Right lobe of liver (tissue), 6 donors: ENCODE measurements around the gene FGFR1OP2. TPM values are rescaled to one million over a fixed set of nuclear protein-coding genes. Genes with fewer than 3 reads are reported as not detected.
A peak's percentile ranks its signal among the peaks of the same experiment; 100 is the strongest.

Experiments used
- ATAC-seq, 4 donors: fragments of 200-7000 bp; cut with Tn5 transposase; one replicate each; pipeline ENCODE4 v1.9.1; 2020; ENCODE audit warnings: mild to moderate bottlenecking in 4 of 4, moderate library complexity in 4 of 4
- DNase-seq, 3 donors: peaks; one replicate each; pipeline ENCODE4 v3.0.0-alpha.2; 2020
- H3K27ac ChIP-seq, 3 donors: fragments of 200-600 bp; one replicate each; pipeline ENCODE4 v1.8.0; 2022
- H3K27me3 ChIP-seq, 2 donors: fragments of 200-600 bp; one replicate each; pipeline ENCODE4 v1.8.0; 2022
- H3K36me3 ChIP-seq, 4 donors: fragments of 200-600 bp; sonication (generic) in 1 of 4; one replicate each; pipeline versions ENCODE4 v1.5.1 to v1.8.0; 2017 to 2022; ENCODE audit warnings: control low read depth in 1 of 4
- H3K4me1 ChIP-seq, 4 donors: fragments of 200-600 bp; sonication (generic) in 1 of 4; one replicate each; pipeline versions ENCODE4 v1.5.1 to v1.8.0; 2017 to 2022; ENCODE audit warnings: control low read depth in 1 of 4
- H3K4me3 ChIP-seq, 3 donors: fragments of 200-600 bp; one replicate each; pipeline ENCODE4 v1.8.0; 2022
- H3K9me3 ChIP-seq, 4 donors: fragments of 200-600 bp; sonication (generic) in 1 of 4; one replicate each; pipeline versions ENCODE4 v1.5.1 to v1.8.0; 2017 to 2022; ENCODE audit warnings: control low read depth in 1 of 4
- CTCF ChIP-seq, 4 donors: fragments of 200-600 bp in 3 of 4; fragments of 450-650 bp in 1 of 4; IDR thresholded peaks; one replicate each; pipeline versions ENCODE4 v1.5.1 to v1.8.0; 2016 to 2022; ENCODE audit warnings: antibody characterized with exemption in 4 of 4, mild to moderate bottlenecking in 2 of 4
- POLR2A ChIP-seq: fragments of 450-650 bp; IDR thresholded peaks from one replicate; pipeline ENCODE4 v1.6.1; 2017; ENCODE audit warnings: antibody characterized with exemption, mild to moderate bottlenecking
- WGBS: methylation state at CpG from one replicate; pipeline ENCODE4 v1.1.6; 2018; ENCODE audit warnings: low coverage, low lambda C conversion rate; ENCODE audit not compliant: insufficient coverage; ENCODE audit errors: missing lambda C conversion rate; 5-methylcytosine and 5-hydroxymethylcytosine counted together
- intact Hi-C, 2 donors: fragments of 100-400 bp; cut with DNase I; formaldehyde crosslinking; loops; one replicate each; pipeline versions ENCODE4 v1.11.2 to v1.14.1; 2022
- total RNA-seq, 6 experiments: library from RNA; depleted of rRNA in 2 of 6; stranded (reverse); fragments of >200 nt in 2 of 6; fragmentation: NEBNext Ultra II Directional in 3 of 6; extraction: Animal tissue kit (Norgen Biotek cat#: 25700) in 3 of 6; gene quantifications; one replicate each; pipeline versions ENCODE4 v1.1.0 to v1.2.4, GENCODE V29; 2016 to 2023
- donor health status: DM: no; HTN: yes; CAD: no.
- donor health status: DM: no; HTN: no; CAD: no.
- donor health status: DM: no; HTN: no; CAD: no.
- donor health status: DM: no; HTN: yes; CAD: no.
- donor health status: DM: no; HTN: yes; CAD: no.

FGFR1OP2 gene
- total RNA-seq, 6 experiments from 2014 or later: 13.3 to 29.6 (median 20.1) TPM

GRCh38 chr12:26989873-26990272 is 51.6 kb downstream of the FGFR1OP2 start:
- Histone ChIP-seq H3K36me3 (peaks cover 0 to 11% (median 5%) of the 10 kb centered on the region in 4 donors), H3K27ac (no peak overlapping the region), H3K4me3 (no peak overlapping the region), H3K9me3 (no peaks in the 10 kb centered on the region), H3K4me1 (peaks cover 0 to 4% (median 2%) of the 10 kb centered on the region in 4 donors), H3K27me3 (no peaks in the 10 kb centered on the region)
- intact Hi-C loops: no loop called here
- ATAC-seq (no peak), DNase-seq (no peak)
- TF ChIP-seq CTCF (IDR thresholded peaks at IDR 0.05) (no peak), POLR2A (no peak)
- 79% methylated on average over 4 of the region's 4 CpGs for WGBS

GRCh38 chr12:26991826-26992225 is 53.6 kb downstream of the FGFR1OP2 start:
- H3K9me3 ChIP-seq: no peaks in the 10 kb centered on the region
- DNase-seq (no peak), ATAC-seq (peak in 3 of 4 donors; percentile 17 to 52 (median 33))
- intact Hi-C loops: no loop called here
- H3K4me3 ChIP-seq: no peak overlapping the region
- H3K36me3 ChIP-seq: peaks cover 0 to 18% (median 5%) of the 10 kb centered on the region in 4 donors
- no peak for TF ChIP-seq POLR2A
- 76% methylated on average over 4 of the region's 4 CpGs for WGBS
- no peak overlapping the region for H3K27ac ChIP-seq
- H3K27me3 ChIP-seq: no peaks in the 10 kb centered on the region
- peaks cover 0 to 20% (median 2%) of the 10 kb centered on the region in 4 donors for H3K4me1 ChIP-seq

- Histone ChIP-seq H3K9me3 (no peaks in the 10 kb centered on the region), H3K4me1 (peaks cover 0 to 20% (median 2%) of the 10 kb centered on the region in 4 donors), H3K27ac (no peak overlapping the region), H3K4me3 (no peak overlapping the region), H3K36me3 (peaks cover 0 to 18% (median 7%) of the 10 kb centered on the region in 4 donors), H3K27me3 (no peaks in the 10 kb centered on the region)
- ATAC-seq (no peak), DNase-seq (no peak)
- 92% methylated on average over 1 of the region's 1 CpG for WGBS
- TF ChIP-seq POLR2A: no peak
- no peak for TF ChIP-seq CTCF (IDR thresholded peaks at IDR 0.05)
- intact Hi-C loops: no loop called here
Measured at GRCh38 chr12:26994109-26994508, 55.8 kb downstream of the FGFR1OP2 start.

GRCh38 chr12:26995706-26996105 is 57.4 kb downstream of the FGFR1OP2 start:
- Histone ChIP-seq H3K4me3 (no peak overlapping the region), H3K27ac (peak overlapping the region in 1 of 3 donors; percentile 9), H3K27me3 (no peaks in the 10 kb centered on the region), H3K36me3 (peaks cover 0 to 18% (median 8%) of the 10 kb centered on the region in 4 donors), H3K4me1 (peaks cover 0 to 20% (median 2%) of the 10 kb centered on the region in 4 donors), H3K9me3 (no peaks in the 10 kb centered on the region)
- DNase-seq: no peak
- no peak for TF ChIP-seq CTCF (IDR thresholded peaks at IDR 0.05)
- no peak for TF ChIP-seq POLR2A
- peak; percentile 38 to 82 (median 51) for ATAC-seq
- 44% methylated on average over 2 of the region's 2 CpGs for WGBS
- intact Hi-C loops: no loop called here

- Histone ChIP-seq H3K4me1 (peaks cover 0 to 16% (median 2%) of the 10 kb centered on the region in 4 donors), H3K27ac (peak overlapping the region in 1 of 3 donors; percentile 3), H3K36me3 (peaks cover 0 to 18% (median 8%) of the 10 kb centered on the region in 4 donors), H3K9me3 (no peaks in the 10 kb centered on the region), H3K27me3 (no peaks in the 10 kb centered on the region), H3K4me3 (no peak overlapping the region)
- no peak for DNase-seq
- TF ChIP-seq POLR2A: no peak
- TF ChIP-seq CTCF (IDR thresholded peaks at IDR 0.05): no peak
- intact Hi-C loops: no loop called here
- peak; percentile 21 to 61 (median 35) for ATAC-seq
- WGBS: 58% methylated on average over 2 of the region's 2 CpGs
Measured at GRCh38 chr12:26997003-26997402, 58.7 kb downstream of the FGFR1OP2 start.
